Neural cell (in vitro differentiated cells): ENCODE data around the gene DAPK2. TPM values are rescaled to one million over a fixed set of nuclear protein-coding genes. Genes with fewer than 3 reads are reported as not detected.

ENCODE experiments used
- H2AFZ ChIP-seq: fragments of 200-600, 300-800 bp; sonication (generic), shearing (Covaris generic); 2 replicates; pipeline ENCODE4 v1.6.0; 2014; ENCODE audit warnings: low read depth, mild to moderate bottlenecking, antibody characterized with exemption, low read length, moderate library complexity
- H3F3A ChIP-seq: fragments of 200-600 bp; shearing (Covaris generic); 2 replicates; pipeline ENCODE4 v1.6.1; 2016; ENCODE audit warnings: mild to moderate bottlenecking, moderate library complexity, mixed read lengths, antibody characterized with exemption, low read length; ENCODE audit not compliant: insufficient read depth, poor library complexity, severe bottlenecking
- H3K27ac ChIP-seq: fragments of 200-600, 300-800 bp; sonication (generic), shearing (Covaris generic); 2 replicates; pipeline ENCODE4 v1.5.1; 2014; ENCODE audit warnings: mild to moderate bottlenecking, low read length, moderate library complexity
- H3K27me3 ChIP-seq: fragments of 300-800, 200-600 bp; sonication (generic), shearing (Covaris generic); 2 replicates; pipeline ENCODE4 v1.6.0; 2014; ENCODE audit warnings: mild to moderate bottlenecking, low read depth, low read length, moderate library complexity; ENCODE audit not compliant: insufficient read depth
- H3K36me3 ChIP-seq: fragments of 300-800, 200-600 bp; sonication (generic), shearing (Covaris generic); 2 replicates; pipeline ENCODE4 v1.5.1; 2014; ENCODE audit warnings: mild to moderate bottlenecking, antibody characterized with exemption, low read length, moderate library complexity; ENCODE audit not compliant: insufficient read depth
- H3K4me2 ChIP-seq: fragments of 300-800, 200-600 bp; sonication (generic), shearing (Covaris generic); 2 replicates; pipeline ENCODE4 v1.6.0; 2014; ENCODE audit warnings: mild to moderate bottlenecking, low read length
- H3K4me3 ChIP-seq: fragments of 300-800, 200-600 bp; sonication (generic), shearing (Covaris generic); 2 replicates; pipeline ENCODE4 v1.5.1; 2014; ENCODE audit warnings: mild to moderate bottlenecking, low read length, moderate library complexity
- H3K79me2 ChIP-seq: fragments of 200-600 bp; shearing (Covaris generic); replicated peaks from 2 replicates; pipeline ENCODE4 v1.6.0; 2014; ENCODE audit warnings: mild to moderate bottlenecking, low read length, moderate library complexity; ENCODE audit not compliant: insufficient read depth
- H3K9ac ChIP-seq: fragments of 300-800, 200-600 bp; sonication (generic), shearing (Covaris generic); 2 replicates; pipeline ENCODE4 v1.6.1; 2016; ENCODE audit warnings: mild to moderate bottlenecking, low read length, mixed read lengths
- H3K9me2 ChIP-seq: fragments of 200-600 bp; shearing (Covaris generic); 2 replicates; pipeline ENCODE4 v1.6.1; 2016; ENCODE audit warnings: mild to moderate bottlenecking, low read length, mixed read lengths; ENCODE audit not compliant: insufficient read depth
- H3K9me3 ChIP-seq: fragments of 200-600, 300-800 bp; sonication (generic), shearing (Covaris generic); 2 replicates; pipeline ENCODE4 v1.6.1; 2016; ENCODE audit warnings: mild to moderate bottlenecking, mixed run types, low read length, moderate library complexity, mixed read lengths
- H4K20me1 ChIP-seq: fragments of 200-600 bp; shearing (Covaris generic); 2 replicates; pipeline ENCODE4 v1.6.1; 2016; ENCODE audit warnings: mild to moderate bottlenecking, mixed run types; ENCODE audit not compliant: insufficient read depth
- EP300 ChIP-seq: fragments of 450-650 bp; conservative IDR thresholded peaks from 2 replicates; pipeline ENCODE4 v1.6.1; 2014; ENCODE audit warnings: antibody characterized with exemption, mild to moderate bottlenecking, moderate library complexity; ENCODE audit not compliant: poor library complexity, severe bottlenecking
- EZH2 ChIP-seq: fragments of 200-600, 300-800 bp; shearing (Covaris generic), sonication (generic); IDR thresholded peaks from 2 replicates; pipeline ENCODE4 v1.6.1; 2014; ENCODE audit warnings: antibody characterized with exemption, low read length, borderline replicate concordance, mild to moderate bottlenecking; ENCODE audit not compliant: insufficient read depth, poor library complexity, severe bottlenecking
- MXI1 ChIP-seq: fragments of 450-650 bp; conservative IDR thresholded peaks from 2 replicates; pipeline ENCODE4 v1.6.1; 2014; ENCODE audit warnings: antibody characterized with exemption, mild to moderate bottlenecking; ENCODE audit not compliant: poor library complexity, severe bottlenecking
- POLR2AphosphoS5 ChIP-seq: IDR thresholded peaks from 2 replicates; pipeline ENCODE4 v1.6.1; 2012
- RAD21 ChIP-seq: fragments of 450-650 bp; conservative IDR thresholded peaks from 2 replicates; pipeline ENCODE4 v1.6.1; 2014; ENCODE audit warnings: antibody characterized with exemption, mild to moderate bottlenecking, moderate library complexity
- SMC3 ChIP-seq: fragments of 450-650 bp; conservative IDR thresholded peaks from 2 replicates; pipeline ENCODE4 v1.6.1; 2014; ENCODE audit warnings: antibody characterized with exemption, mild to moderate bottlenecking, moderate library complexity; ENCODE audit not compliant: poor library complexity
- TAF1 ChIP-seq: IDR thresholded peaks from 2 replicates; pipeline ENCODE4 v1.6.1; 2012; ENCODE audit warnings: low read depth
- polyA plus RNA-seq: library from polyadenylated mRNA; depleted of rRNA; stranded (reverse); fragments of >200 nt; gene quantifications from 2 replicates; pipeline ENCODE4 v1.2.3, GENCODE V29; 2014
- TF ChIP-seq, protein P1 (sequence below): IDR thresholded peaks from 2 replicates; pipeline ENCODE4 v1.6.1; 2012; ENCODE audit warnings: borderline replicate concordance
- TF ChIP-seq, protein P2 (sequence below): fragments of 450-650 bp; IDR thresholded peaks from 2 replicates; pipeline ENCODE4 v1.5.1; 2014; ENCODE audit warnings: antibody characterized with exemption, mild to moderate bottlenecking, moderate library complexity; ENCODE audit not compliant: poor library complexity, severe bottlenecking

Gene DAPK2
- polyA plus RNA-seq, 1 donor from 2014 or later: 0.78 TPM

DNA sequence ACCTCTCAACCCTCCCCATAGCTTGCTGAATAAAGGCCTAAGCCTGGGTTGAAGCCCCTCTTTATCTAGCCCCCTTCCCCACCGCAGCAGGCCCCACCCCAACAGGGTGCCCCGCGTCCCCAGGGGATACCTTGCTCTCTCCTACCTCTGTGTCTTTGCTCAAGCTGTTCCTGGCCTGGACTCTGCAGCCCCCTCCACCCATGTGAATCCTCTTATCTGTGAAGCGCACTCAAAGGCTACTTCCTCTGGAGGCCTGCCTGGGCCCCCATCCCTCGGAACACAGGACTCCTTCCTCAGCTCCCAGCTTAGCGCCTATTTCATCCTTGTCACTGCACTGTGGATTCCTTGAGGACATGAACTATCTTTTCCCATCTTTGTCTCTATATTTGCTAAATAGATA, 151.1 kb downstream of the DAPK2 start:
- Histone ChIP-seq H3K9ac (no peak overlapping the region), H3K36me3 (no peaks in the 10 kb centered on the region), H3K27ac (no peak overlapping the region), H3F3A (no peaks in the 10 kb centered on the region), H3K4me3 (no peak overlapping the region), H3K27me3 (no peaks in the 10 kb centered on the region), H3K79me2 (no peaks in the 10 kb centered on the region), H4K20me1 (no peaks in the 10 kb centered on the region), H3K4me2 (no peak overlapping the region), H2AFZ (no peak overlapping the region), H3K9me3 (no peaks in the 10 kb centered on the region), H3K9me2 (no peaks in the 10 kb centered on the region)
- TF ChIP-seq POLR2AphosphoS5 (no peak), SMC3 (no peak), TAF1 (no peak), EP300 (no peak), MXI1 (no peak), RAD21 (no peak)
- TF ChIP-seq, protein P1, sequence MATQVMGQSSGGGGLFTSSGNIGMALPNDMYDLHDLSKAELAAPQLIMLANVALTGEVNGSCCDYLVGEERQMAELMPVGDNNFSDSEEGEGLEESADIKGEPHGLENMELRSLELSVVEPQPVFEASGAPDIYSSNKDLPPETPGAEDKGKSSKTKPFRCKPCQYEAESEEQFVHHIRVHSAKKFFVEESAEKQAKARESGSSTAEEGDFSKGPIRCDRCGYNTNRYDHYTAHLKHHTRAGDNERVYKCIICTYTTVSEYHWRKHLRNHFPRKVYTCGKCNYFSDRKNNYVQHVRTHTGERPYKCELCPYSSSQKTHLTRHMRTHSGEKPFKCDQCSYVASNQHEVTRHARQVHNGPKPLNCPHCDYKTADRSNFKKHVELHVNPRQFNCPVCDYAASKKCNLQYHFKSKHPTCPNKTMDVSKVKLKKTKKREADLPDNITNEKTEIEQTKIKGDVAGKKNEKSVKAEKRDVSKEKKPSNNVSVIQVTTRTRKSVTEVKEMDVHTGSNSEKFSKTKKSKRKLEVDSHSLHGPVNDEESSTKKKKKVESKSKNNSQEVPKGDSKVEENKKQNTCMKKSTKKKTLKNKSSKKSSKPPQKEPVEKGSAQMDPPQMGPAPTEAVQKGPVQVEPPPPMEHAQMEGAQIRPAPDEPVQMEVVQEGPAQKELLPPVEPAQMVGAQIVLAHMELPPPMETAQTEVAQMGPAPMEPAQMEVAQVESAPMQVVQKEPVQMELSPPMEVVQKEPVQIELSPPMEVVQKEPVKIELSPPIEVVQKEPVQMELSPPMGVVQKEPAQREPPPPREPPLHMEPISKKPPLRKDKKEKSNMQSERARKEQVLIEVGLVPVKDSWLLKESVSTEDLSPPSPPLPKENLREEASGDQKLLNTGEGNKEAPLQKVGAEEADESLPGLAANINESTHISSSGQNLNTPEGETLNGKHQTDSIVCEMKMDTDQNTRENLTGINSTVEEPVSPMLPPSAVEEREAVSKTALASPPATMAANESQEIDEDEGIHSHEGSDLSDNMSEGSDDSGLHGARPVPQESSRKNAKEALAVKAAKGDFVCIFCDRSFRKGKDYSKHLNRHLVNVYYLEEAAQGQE: no peak

DNA sequence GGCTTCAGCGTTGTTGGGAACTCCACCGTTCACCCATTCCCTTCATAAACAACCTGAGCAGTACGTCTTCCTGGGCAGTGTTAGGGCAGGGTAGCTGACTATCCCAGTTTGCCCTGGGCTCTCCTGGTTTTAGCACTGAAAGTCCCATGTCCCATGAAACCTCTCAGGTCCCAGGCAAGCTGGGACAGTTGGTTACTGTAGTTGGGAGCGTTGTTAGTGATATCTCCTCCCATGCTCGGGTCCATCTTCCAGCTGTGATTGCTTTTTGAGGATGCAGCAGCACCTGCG, 151.7 kb downstream of the DAPK2 start:
- TF ChIP-seq EZH2 (no peak), SMC3 (no peak), RAD21 (no peak), EP300 (no peak), TAF1 (no peak), POLR2AphosphoS5 (no peak), MXI1 (no peak)
- TF ChIP-seq, protein P2, sequence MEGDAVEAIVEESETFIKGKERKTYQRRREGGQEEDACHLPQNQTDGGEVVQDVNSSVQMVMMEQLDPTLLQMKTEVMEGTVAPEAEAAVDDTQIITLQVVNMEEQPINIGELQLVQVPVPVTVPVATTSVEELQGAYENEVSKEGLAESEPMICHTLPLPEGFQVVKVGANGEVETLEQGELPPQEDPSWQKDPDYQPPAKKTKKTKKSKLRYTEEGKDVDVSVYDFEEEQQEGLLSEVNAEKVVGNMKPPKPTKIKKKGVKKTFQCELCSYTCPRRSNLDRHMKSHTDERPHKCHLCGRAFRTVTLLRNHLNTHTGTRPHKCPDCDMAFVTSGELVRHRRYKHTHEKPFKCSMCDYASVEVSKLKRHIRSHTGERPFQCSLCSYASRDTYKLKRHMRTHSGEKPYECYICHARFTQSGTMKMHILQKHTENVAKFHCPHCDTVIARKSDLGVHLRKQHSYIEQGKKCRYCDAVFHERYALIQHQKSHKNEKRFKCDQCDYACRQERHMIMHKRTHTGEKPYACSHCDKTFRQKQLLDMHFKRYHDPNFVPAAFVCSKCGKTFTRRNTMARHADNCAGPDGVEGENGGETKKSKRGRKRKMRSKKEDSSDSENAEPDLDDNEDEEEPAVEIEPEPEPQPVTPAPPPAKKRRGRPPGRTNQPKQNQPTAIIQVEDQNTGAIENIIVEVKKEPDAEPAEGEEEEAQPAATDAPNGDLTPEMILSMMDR: no peak
- TF ChIP-seq, protein P1: no peak
- Histone ChIP-seq H4K20me1 (no peaks in the 10 kb centered on the region), H3K4me2 (no peak overlapping the region), H3K4me3 (no peak overlapping the region), H3K9me2 (no peaks in the 10 kb centered on the region), H3F3A (no peaks in the 10 kb centered on the region), H3K9me3 (no peaks in the 10 kb centered on the region), H3K27ac (no peak overlapping the region), H2AFZ (no peak overlapping the region), H3K9ac (no peak overlapping the region), H3K79me2 (no peaks in the 10 kb centered on the region), H3K27me3 (no peaks in the 10 kb centered on the region), H3K36me3 (no peaks in the 10 kb centered on the region)
